OCI-LY7 (cell line): ENCODE data around the gene OBI1. TPM values are rescaled to one million over a fixed set of nuclear protein-coding genes. Genes with fewer than 3 reads are reported as not detected.

Experiments used
- Bru-seq: library from RNA; stranded (reverse); fragments of 400-500 nt; gene quantifications from one replicate; lab custom pipeline; 2021; lab: Mats Ljungman, UMichigan
- BruChase-seq, 2 experiments: library from RNA; stranded (reverse); fragments of 400-500 nt; gene quantifications; one replicate each; lab custom pipeline; 2021; lab: Mats Ljungman, UMichigan
- BruUV-seq: library from RNA; stranded (reverse); fragments of 400-500 nt; replicated peaks from 2 replicates; lab custom pipeline; 2021; lab: Mats Ljungman, UMichigan
- CTCF ChIA-PET: fragments of 300-600 bp; sonication (Branson Sonifier 250); formaldehyde crosslinking; loops from one replicate; lab custom pipeline; 2022; ENCODE audit warnings: antibody characterized with exemption; ENCODE audit not compliant: unreplicated experiment; lab: Charles Lee
- POLR2A ChIA-PET: fragments of 300-600 bp; sonication (Branson Sonifier 250); formaldehyde crosslinking; loops from one replicate; lab custom pipeline; 2022; ENCODE audit warnings: antibody characterized with exemption; lab: Charles Lee
- DNase-seq: peaks from one replicate; pipeline ENCODE4 v3.0.0-alpha.2; 2015; ENCODE audit warnings: low spot score
- H2AFZ ChIP-seq: fragments of 200-600 bp; sonication (generic), shearing (Covaris generic); 2 replicates; pipeline ENCODE4 v1.6.1; 2014; ENCODE audit warnings: mild to moderate bottlenecking, antibody characterized with exemption, low read length, moderate library complexity
- H3K27ac ChIP-seq: fragments of 200-600 bp; sonication (generic); 2 replicates; pipeline ENCODE4 v1.5.1; 2014; ENCODE audit warnings: mixed run types, low read depth, mild to moderate bottlenecking, moderate library complexity, low read length, inconsistent platforms; ENCODE audit not compliant: poor library complexity, severe bottlenecking
- H3K36me3 ChIP-seq: fragments of 200-600 bp; sonication (generic); 2 replicates; pipeline ENCODE4 v1.6.1; 2014; ENCODE audit warnings: mild to moderate bottlenecking, antibody characterized with exemption, low read length, moderate library complexity, mixed read lengths; ENCODE audit not compliant: insufficient read depth
- H3K4me1 ChIP-seq: fragments of 200-600 bp; sonication (generic); 2 replicates; pipeline ENCODE4 v1.5.1; 2014; ENCODE audit warnings: mild to moderate bottlenecking, low read length; ENCODE audit not compliant: insufficient read depth, poor library complexity, severe bottlenecking
- H3K4me2 ChIP-seq: fragments of 200-600 bp; sonication (generic); 2 replicates; pipeline ENCODE4 v1.6.1; 2014; ENCODE audit warnings: mild to moderate bottlenecking, low read length
- H3K4me3 ChIP-seq: fragments of 200-600 bp; sonication (generic); 2 replicates; pipeline ENCODE4 v1.5.1; 2014; ENCODE audit warnings: mild to moderate bottlenecking, low read depth, low read length; ENCODE audit not compliant: poor library complexity, severe bottlenecking
- H3K79me2 ChIP-seq: fragments of 200-600 bp; sonication (generic); 2 replicates; pipeline ENCODE4 v1.6.1; 2016; ENCODE audit warnings: low read depth, mild to moderate bottlenecking, low read length, moderate library complexity, mixed read lengths; ENCODE audit not compliant: insufficient read depth
- H3K9me2 ChIP-seq: fragments of 200-600 bp; sonication (generic); 2 replicates; pipeline ENCODE4 v1.6.1; 2016; ENCODE audit warnings: mild to moderate bottlenecking, low read length, mixed read lengths; ENCODE audit not compliant: insufficient read depth
- H3K9me3 ChIP-seq: fragments of 200-600 bp; sonication (generic); 2 replicates; pipeline ENCODE4 v1.6.1; 2014; ENCODE audit warnings: mild to moderate bottlenecking, mixed run types, low read length, mixed read lengths
- H4K20me1 ChIP-seq: fragments of 200-600 bp; sonication (generic); 2 replicates; pipeline ENCODE4 v1.6.1; 2014; ENCODE audit warnings: mild to moderate bottlenecking, antibody characterized with exemption, low read length, moderate library complexity, mixed read lengths; ENCODE audit not compliant: insufficient read depth
- CTCF ChIP-seq: fragments of 200-600 bp; sonication (generic); conservative IDR thresholded peaks from 2 replicates; pipeline ENCODE4 v1.5.1; 2014; ENCODE audit warnings: mild to moderate bottlenecking, antibody characterized with exemption, low read length, moderate library complexity, mixed read lengths
- EZH2phosphoT487 ChIP-seq: fragments of 200-600 bp; sonication (generic); IDR thresholded peaks from 2 replicates; pipeline ENCODE4 v1.6.1; 2018; ENCODE audit warnings: low read depth, borderline replicate concordance, mild to moderate bottlenecking, mixed run types, antibody characterized with exemption, low read length, moderate library complexity, mixed read lengths
- intact Hi-C: fragments of 100-400 bp; cut with micrococcal nuclease; formaldehyde crosslinking; loops from one replicate; pipeline ENCODE4 v1.10.0; 2022; ENCODE audit not compliant: unreplicated experiment
- long read RNA-seq: library from polyadenylated mRNA; stranded (forward); transcript quantifications from one replicate; pipeline ENCODE4 v2.0.0, GENCODE V29; 2022
- total RNA-seq, 2 experiments: library from RNA; depleted of rRNA in 1 of 2; stranded (reverse); fragments of >200 nt in 1 of 2; shearing (Covaris generic) in 1 of 2; gene quantifications; 2 replicates each; pipeline ENCODE4 v1.2.3, GENCODE V29; 2014 to 2022

Gene OBI1
- total RNA-seq (2014; rRNA removed; shearing (Covaris generic)), result 17.9 and 18.0 TPM in 2 replicates
- total RNA-seq (2022), result 17.0 and 18.3 TPM in 2 replicates
- Bru-seq, nascent RNA, result percentile 88 among the genes with signal in this experiment
- percentile 74 among the genes with signal in this experiment for BruChase-seq, experiment 1, labeled RNA remaining after a 6-hour chase
- BruChase-seq, experiment 2, labeled RNA remaining after a 2-hour chase, result percentile 88 among the genes with signal in this experiment
- long read RNA-seq, transcript RNF219-201 (6 exons, 3,529 nt), result major isoform, 86 of 98 reads
- long read RNA-seq, partial matches to known transcripts, result 0 of 98 reads
- long read RNA-seq, other reads (novel, unspliced or antisense), result 12 of 98 reads

DNA sequence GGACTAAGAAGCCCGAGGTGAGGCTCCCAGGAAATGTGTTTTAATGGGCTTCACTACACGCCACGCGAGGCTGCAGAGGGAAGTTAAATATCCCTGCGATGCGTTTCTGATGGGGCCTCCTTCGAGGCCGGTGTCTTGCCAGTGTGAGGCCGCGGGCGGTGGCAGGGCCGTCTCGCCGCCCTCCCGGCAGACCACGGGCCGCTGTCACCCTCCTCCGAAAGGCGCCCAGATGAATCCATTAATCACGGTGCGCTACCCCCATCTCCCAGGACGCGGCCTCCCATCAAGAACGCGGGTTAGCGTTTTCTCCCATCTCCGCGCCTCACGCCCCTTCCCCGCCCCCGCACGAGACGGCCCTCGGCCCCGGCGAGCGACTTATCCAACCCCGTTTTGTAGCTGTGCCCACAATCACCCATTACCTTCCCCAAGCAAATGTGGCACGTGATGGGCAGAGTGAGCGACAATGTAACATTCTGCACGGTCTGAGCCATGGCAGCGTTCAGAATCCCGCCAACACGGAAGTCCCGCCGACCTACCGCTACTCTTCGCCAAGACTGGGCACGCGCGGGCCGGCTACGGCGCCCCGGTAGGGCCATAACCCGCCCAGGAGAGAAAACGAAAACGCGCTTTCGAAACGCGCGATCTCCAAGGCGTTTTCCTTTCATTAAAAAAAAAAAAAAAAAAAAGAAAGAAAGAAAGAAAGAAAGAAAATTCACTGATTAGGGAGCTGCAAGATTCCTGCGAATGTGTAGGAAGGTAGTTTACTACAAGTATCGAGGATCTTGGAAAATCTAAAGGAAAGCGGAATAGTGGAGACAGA lies at the start of gene OBI1:
OBI1 (minus strand) TSS at position 526 of the 820 bp plus-strand sequence; CDS start at position 491, 35 bp downstream.
- H4K20me1 ChIP-seq, result peaks cover 40% of the 10 kb centered on the region
- peak; percentile 90 for DNase-seq
- intact Hi-C loops, result loop anchor here (5.0 to 10.0 kb wide), 3 partner anchors 57 to 748 kb away; partner anchors contain the start of genes POU4F1 and RBM26
- peaks cover 50% of the 10 kb centered on the region for H3K79me2 ChIP-seq
- POLR2A ChIA-PET, result interaction anchor here (1.2 to 1.6 kb wide), 2 partner anchors 8 to 13 kb away, joined by 3 to 6 read pairs; no protein-coding TSS in a partner anchor
- CTCF ChIA-PET, result no interaction called here
- peak within 1 kb of the TSS; percentile 93 for H3K4me3 ChIP-seq
- peak within 1 kb of the TSS; percentile 75 for H3K27ac ChIP-seq
- TF ChIP-seq CTCF (no peak), EZH2phosphoT487 (no peak)
- no peaks in the 10 kb centered on the region; the same call in 1 of the 2 replicates for H3K9me2 ChIP-seq
- peak within 1 kb of the TSS; percentile 100 for H3K4me2 ChIP-seq
- peaks cover 25% of the 10 kb centered on the region for H3K36me3 ChIP-seq
- BruUV-seq, result no TSS peak
- peaks cover 18% of the 10 kb centered on the region for H3K4me1 ChIP-seq
- H3K9me3 ChIP-seq, result no peaks in the 10 kb centered on the region
- peak within 1 kb of the TSS; percentile 93 for H2AFZ ChIP-seq

DNA sequence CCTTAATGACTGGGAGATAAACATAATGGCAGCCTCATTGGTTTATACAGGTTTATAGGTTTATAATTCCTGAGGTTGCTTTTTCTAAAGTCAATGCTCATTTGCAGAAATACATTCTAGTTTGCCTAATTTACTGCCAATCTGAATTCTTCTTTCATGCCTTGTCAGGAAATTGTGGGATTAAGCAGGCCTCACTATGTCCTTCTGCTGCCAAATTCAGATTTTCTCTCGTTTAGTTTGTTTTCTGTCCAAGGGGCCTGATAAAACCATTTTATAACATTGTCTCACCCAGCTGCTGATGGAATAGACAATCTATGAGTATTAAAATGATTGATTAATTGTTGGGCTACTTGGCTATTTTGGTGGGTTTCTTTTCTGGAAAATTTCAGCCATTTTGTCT lies 42.4 kb upstream of the OBI1 start:
- Histone ChIP-seq H3K4me1 (no peaks in the 10 kb centered on the region), H4K20me1 (no peaks in the 10 kb centered on the region), H2AFZ (no peak overlapping the region), H3K4me2 (no peak overlapping the region), H3K27ac (no peak overlapping the region), H3K9me2 (no peaks in the 10 kb centered on the region), H3K79me2 (no peaks in the 10 kb centered on the region), H3K9me3 (no peaks in the 10 kb centered on the region), H3K36me3 (no peaks in the 10 kb centered on the region), H3K4me3 (no peak overlapping the region)
- DNase-seq, result no peak
- TF ChIP-seq EZH2phosphoT487 (no peak), CTCF (no peak)
- no TSS peak for BruUV-seq
- CTCF ChIA-PET, result no interaction called here
- POLR2A ChIA-PET, result no interaction called here
- intact Hi-C loops, result no loop called here
